Neutrophil (primary cell): ENCODE data around the gene CDK15.

Source experiments
- H3K27ac ChIP-seq: fragments of 200-600 bp; sonication (generic); 2 replicates; pipeline ENCODE4 v1.5.1; 2016; ENCODE audit warnings: mild to moderate bottlenecking, moderate library complexity
- H3K27me3 ChIP-seq: fragments of 200-600 bp; sonication (generic); 2 replicates; pipeline ENCODE4 v1.6.0; 2016; ENCODE audit warnings: mild to moderate bottlenecking
- H3K36me3 ChIP-seq: fragments of 200-600 bp; sonication (generic); 2 replicates; pipeline ENCODE4 v1.5.1; 2017
- H3K4me1 ChIP-seq, 2 experiments: fragments of 200-600 bp in 1 of 2; sonication (generic) in 1 of 2; 1 replicate in 1 of 2; 2 replicates in 1 of 2; pipeline versions ENCODE4 v1.5.1 to v1.6.1; 2013 to 2016; ENCODE audit warnings: low read depth in 1 of 2, low read length in 1 of 2, mild to moderate bottlenecking in 1 of 2, moderate library complexity in 1 of 2; ENCODE audit not compliant: control insufficient read depth in 1 of 2, insufficient read depth in 1 of 2
- H3K4me3 ChIP-seq, 2 experiments: fragments of 200-600 bp in 1 of 2; sonication (generic) in 1 of 2; 1 replicate in 1 of 2; 2 replicates in 1 of 2; pipeline ENCODE4 v1.5.1; 2013 to 2016; ENCODE audit warnings: low read depth in 1 of 2, low read length in 1 of 2, mild to moderate bottlenecking in 1 of 2, moderate library complexity in 1 of 2
- H3K9me3 ChIP-seq: fragments of 200-600 bp; sonication (generic); 2 replicates; pipeline ENCODE4 v1.5.1; 2016
- TF ChIP-seq, protein P1 (sequence below): fragments of 200-600 bp; sonication (generic); IDR thresholded peaks from 2 replicates; pipeline ENCODE4 v1.5.1; 2016; ENCODE audit warnings: antibody characterized with exemption

CDK15 gene

DNA sequence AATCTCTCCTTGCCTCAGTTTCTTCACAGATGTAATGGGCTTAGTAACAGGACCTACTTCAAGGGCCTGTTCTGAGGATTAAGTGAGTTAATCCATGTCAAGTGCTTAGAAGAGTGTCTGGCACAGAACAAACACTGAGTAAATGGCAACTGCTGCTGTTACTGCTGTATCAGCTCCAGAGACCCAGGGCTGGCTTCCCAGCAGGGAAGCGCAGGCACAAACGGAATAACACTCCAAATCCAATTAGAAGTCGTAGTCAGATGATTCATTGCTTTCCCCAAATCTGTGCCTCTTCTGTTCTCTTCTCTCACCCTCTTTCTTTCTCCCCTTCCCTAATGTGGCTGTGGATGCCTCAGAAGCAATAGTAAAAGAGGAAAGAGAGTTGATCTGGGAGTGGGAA lies 126.2 kb downstream of the CDK15 start:
- H3K9me3 ChIP-seq: no peaks in the 10 kb centered on the region
- H3K27ac ChIP-seq: no peak overlapping the region
- TF ChIP-seq, protein P1, sequence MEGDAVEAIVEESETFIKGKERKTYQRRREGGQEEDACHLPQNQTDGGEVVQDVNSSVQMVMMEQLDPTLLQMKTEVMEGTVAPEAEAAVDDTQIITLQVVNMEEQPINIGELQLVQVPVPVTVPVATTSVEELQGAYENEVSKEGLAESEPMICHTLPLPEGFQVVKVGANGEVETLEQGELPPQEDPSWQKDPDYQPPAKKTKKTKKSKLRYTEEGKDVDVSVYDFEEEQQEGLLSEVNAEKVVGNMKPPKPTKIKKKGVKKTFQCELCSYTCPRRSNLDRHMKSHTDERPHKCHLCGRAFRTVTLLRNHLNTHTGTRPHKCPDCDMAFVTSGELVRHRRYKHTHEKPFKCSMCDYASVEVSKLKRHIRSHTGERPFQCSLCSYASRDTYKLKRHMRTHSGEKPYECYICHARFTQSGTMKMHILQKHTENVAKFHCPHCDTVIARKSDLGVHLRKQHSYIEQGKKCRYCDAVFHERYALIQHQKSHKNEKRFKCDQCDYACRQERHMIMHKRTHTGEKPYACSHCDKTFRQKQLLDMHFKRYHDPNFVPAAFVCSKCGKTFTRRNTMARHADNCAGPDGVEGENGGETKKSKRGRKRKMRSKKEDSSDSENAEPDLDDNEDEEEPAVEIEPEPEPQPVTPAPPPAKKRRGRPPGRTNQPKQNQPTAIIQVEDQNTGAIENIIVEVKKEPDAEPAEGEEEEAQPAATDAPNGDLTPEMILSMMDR: no peak

DNA sequence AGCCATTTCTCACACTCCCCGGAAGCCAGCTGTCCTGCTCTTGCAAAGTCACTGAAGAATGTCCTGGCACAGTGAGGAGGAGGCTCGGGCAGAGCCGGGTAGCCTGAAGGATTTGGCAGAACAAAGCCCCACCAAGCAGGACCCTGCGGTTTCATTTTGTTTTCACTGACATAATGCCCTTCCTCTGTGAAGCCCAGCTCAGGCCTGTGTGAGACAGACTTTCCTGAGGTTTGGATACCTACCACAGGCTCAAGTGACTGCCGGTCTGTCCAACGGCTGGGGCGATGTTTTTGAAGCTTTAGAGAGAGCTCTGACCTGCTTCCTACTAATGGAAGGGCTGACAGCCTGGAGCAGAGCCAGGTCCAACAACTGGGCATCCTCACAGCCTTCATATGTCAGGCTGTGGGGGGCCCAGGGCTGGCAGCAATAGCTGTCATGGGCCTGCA lies 127.5 kb downstream of the CDK15 start:
- Histone ChIP-seq H3K27me3 (peaks cover 10% of the 10 kb centered on the region), H3K4me3 (no peak overlapping the region), H3K4me1 (no peaks in the 10 kb centered on the region), H3K36me3 (no peaks in the 10 kb centered on the region), H3K9me3 (no peaks in the 10 kb centered on the region), H3K27ac (no peak overlapping the region)
- TF ChIP-seq, protein P1: no peak

More for the DNA sequence above, 126.2 kb downstream of the CDK15 start:
- no peaks in the 10 kb centered on the region for H3K4me1 ChIP-seq
- no peak overlapping the region for H3K4me3 ChIP-seq
- H3K27me3 ChIP-seq: peaks cover 10% of the 10 kb centered on the region
- H3K36me3 ChIP-seq: no peaks in the 10 kb centered on the region

DNA sequence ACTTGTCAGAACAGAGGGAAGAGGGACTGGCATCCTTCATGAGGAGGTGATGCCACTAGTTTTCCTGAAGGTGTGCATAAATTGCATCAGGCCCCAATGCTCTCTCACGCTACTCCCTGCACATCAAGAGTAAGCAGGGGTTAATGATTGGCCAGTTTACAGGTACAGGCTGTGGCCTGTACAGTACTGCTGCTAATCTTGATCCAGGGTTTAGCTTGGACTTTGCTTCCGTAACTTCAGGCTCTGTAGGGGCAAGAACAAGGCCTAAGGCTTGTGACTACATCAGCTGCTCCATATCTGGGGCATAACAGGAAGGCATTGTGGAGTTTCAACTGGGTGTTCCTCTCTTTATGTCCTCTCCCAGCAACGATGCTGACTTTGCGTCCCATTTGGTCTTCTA lies 130.5 kb downstream of the CDK15 start:
- no peaks in the 10 kb centered on the region for H3K36me3 ChIP-seq
- no peak overlapping the region for H3K4me3 ChIP-seq
- TF ChIP-seq, protein P1: no peak
- no peaks in the 10 kb centered on the region for H3K4me1 ChIP-seq
- no peaks in the 10 kb centered on the region for H3K9me3 ChIP-seq
- H3K27ac ChIP-seq: no peak overlapping the region
- H3K27me3 ChIP-seq: peaks cover 10% of the 10 kb centered on the region

DNA sequence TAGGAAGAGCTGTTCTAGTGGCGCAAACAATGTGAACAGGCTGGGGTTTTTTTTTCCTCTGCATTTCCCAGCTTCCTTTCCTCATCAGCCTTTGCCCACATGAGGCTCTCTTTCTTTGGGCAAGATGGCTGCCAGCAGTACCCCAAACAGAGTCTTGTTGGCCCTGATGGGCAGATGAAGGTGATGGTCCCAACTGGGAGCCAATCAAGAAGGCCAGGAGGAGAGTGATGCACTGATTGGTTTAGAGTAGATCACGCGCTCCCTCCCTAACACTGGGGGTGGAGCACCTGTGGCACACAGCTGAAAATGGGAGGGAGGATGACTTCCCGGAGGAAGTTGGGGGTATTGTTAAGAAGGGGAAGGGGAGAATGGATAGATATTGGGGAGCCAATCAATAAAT lies 131.0 kb downstream of the CDK15 start:
- no peak overlapping the region for H3K4me3 ChIP-seq
- no peaks in the 10 kb centered on the region for H3K9me3 ChIP-seq
- H3K4me1 ChIP-seq: no peaks in the 10 kb centered on the region
- no peaks in the 10 kb centered on the region for H3K36me3 ChIP-seq
- H3K27ac ChIP-seq: no peak overlapping the region
- TF ChIP-seq, protein P1: no peak
- H3K27me3 ChIP-seq: peaks cover 10% of the 10 kb centered on the region

DNA sequence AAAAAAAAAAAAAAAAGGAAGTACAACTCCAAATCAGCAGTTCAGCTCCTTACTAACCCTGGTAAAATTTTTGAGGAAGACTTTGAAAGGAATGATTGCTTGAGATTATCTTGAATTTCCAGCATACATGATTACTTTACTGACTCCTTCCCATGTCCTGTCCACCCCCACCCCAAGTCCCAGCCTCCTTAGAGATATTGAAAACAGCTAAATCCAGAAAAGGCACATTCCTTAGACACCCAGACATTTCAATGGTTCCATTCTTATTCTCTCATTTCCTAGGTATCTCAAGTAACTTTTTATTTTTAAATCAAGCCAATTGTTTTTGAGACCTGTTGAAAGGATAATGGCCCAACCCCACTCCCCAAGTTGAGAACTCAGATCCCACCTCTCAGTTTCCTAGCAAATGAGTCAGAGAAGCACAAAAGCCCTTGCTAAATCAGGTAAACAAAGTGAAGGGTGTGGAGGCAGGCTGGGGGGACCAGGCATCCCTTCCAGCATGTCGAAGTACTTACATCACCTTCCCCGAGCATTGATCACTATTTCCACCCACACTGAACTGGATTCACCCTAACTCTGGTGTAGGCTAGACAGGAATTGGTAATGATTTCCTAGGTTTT lies 131.9 kb downstream of the CDK15 start:
- H3K4me3 ChIP-seq: no peak overlapping the region
- no peaks in the 10 kb centered on the region for H3K9me3 ChIP-seq
- H3K27ac ChIP-seq: no peak overlapping the region
- H3K27me3 ChIP-seq: peaks cover 10% of the 10 kb centered on the region
- H3K4me1 ChIP-seq: no peaks in the 10 kb centered on the region
- H3K36me3 ChIP-seq: no peaks in the 10 kb centered on the region
- TF ChIP-seq, protein P1: no peak
